ENCODE data around the gene PKD2L1. TPM values are rescaled to one million over a fixed set of nuclear protein-coding genes. Genes with fewer than 3 reads are reported as not detected.

Gene PKD2L1
- total and polyA plus RNA-seq, 10 donors, result 2.2 to 8.7 (median 3.9) TPM; not detected in 1

GRCh38 chr10:100340948-100341847 is 11.2 kb upstream of the PKD2L1 start:
- Histone ChIP-seq H3K4me1 (peaks cover 5 to 50% (median 18%) of the 10 kb centered on the region in 6 donors), H3K27me3 (replicated peaks in 1 of 7) (peaks cover 0 to 4% (median 0%) of the 10 kb centered on the region in 7 donors), H3K27ac (peak overlapping the region in 5 of 8 donors; percentile 29 to 75 (median 49)), H3K36me3 (no peaks in the 10 kb centered on the region), H3K4me3 (no peak overlapping the region), H3K9me3 (no peaks in the 10 kb centered on the region)
- DNase-seq, result peak; percentile 77
- intact Hi-C loops (cut with DNase I; ENCODE audit: low total_unique reads), result no loop called here
- 70 to 78% (median 74%) methylated on average over 12 of the region's 12 CpGs for WGBS, 5 donors
- TF ChIP-seq POLR2A (IDR thresholded peaks at IDR 0.05) (no peak), CTCF (IDR thresholded peaks at IDR 0.05 in 8 of 11, conservative IDR thresholded peaks at IDR 0.05 in 3 of 11) (no peak), POLR2AphosphoS5 (IDR thresholded peaks at IDR 0.05) (peak; percentile 57 to 71 (median 66))

- WGBS, 5 donors, result 36 to 44% (median 37%) methylated on average over 5 of the region's 5 CpGs
- Histone ChIP-seq H3K27ac (peak overlapping the region in 4 of 8 donors; percentile 10 to 79 (median 32)), H3K4me3 (peak overlapping the region in 1 of 8 donors; percentile 36), H3K9me3 (no peaks in the 10 kb centered on the region), H3K36me3 (no peaks in the 10 kb centered on the region), H3K27me3 (replicated peaks in 1 of 7) (no peaks in the 10 kb centered on the region), H3K4me1 (peaks cover 5 to 42% (median 14%) of the 10 kb centered on the region in 6 donors)
- intact Hi-C loops (cut with DNase I; ENCODE audit: low total_unique reads), result loop anchor here (2.0 kb wide), 1 partner anchor 96 kb away; no protein-coding TSS in a partner anchor
- peak in 2 of 3 donors; percentile 31 to 45 for TF ChIP-seq POLR2AphosphoS5 (IDR thresholded peaks at IDR 0.05)
- TF ChIP-seq CTCF (IDR thresholded peaks at IDR 0.05 in 8 of 11, conservative IDR thresholded peaks at IDR 0.05 in 3 of 11), result no peak
- TF ChIP-seq POLR2A (IDR thresholded peaks at IDR 0.05), result no peak
- DNase-seq, result no peak
These were observed 9.2 kb upstream of the PKD2L1 start for GRCh38 chr10:100339236-100339635.

GRCh38 chr10:100338434-100339036 is 8.5 kb upstream of the PKD2L1 start:
- peak overlapping the region in 1 of 8 donors; percentile 36 for H3K4me3 ChIP-seq
- no peaks in the 10 kb centered on the region for H3K9me3 ChIP-seq
- H3K4me1 ChIP-seq, result peaks cover 5 to 42% (median 14%) of the 10 kb centered on the region in 6 donors
- WGBS, 5 donors, result 57 to 65% (median 59%) methylated on average over 4 of the region's 4 CpGs
- intact Hi-C loops (cut with DNase I; ENCODE audit: low total_unique reads), result loop anchor here (2.0 kb wide), 1 partner anchor 96 kb away; no protein-coding TSS in a partner anchor
- TF ChIP-seq POLR2AphosphoS5 (IDR thresholded peaks at IDR 0.05) (no peak), CTCF (IDR thresholded peaks at IDR 0.05 in 8 of 11, conservative IDR thresholded peaks at IDR 0.05 in 3 of 11) (peak; percentile 76 to 96 (median 90))
- peak; percentile 92 for DNase-seq
- no peaks in the 10 kb centered on the region for H3K36me3 ChIP-seq
- H3K27ac ChIP-seq, result peak overlapping the region in 4 of 8 donors; percentile 10 to 79 (median 32)
- H3K27me3 ChIP-seq (replicated peaks in 1 of 7), result no peaks in the 10 kb centered on the region

Data from spleen (tissue), 11 donors.